HK-2 (cell line): Measurements from ENCODE around the gene CUL1.

Experiments used
- DNase-seq: peaks from one replicate; pipeline ENCODE4 v3.0.0-alpha.2; 2018; ENCODE audit not compliant: unreplicated experiment

The CUL1 gene

GRCh38 chr7:148804343-148805235 is 105.9 kb downstream of the CUL1 start:
- no peak for DNase-seq

GRCh38 chr7:148806187-148806586 is 107.5 kb downstream of the CUL1 start:
- no peak for DNase-seq

- DNase-seq: no peak
These were observed 108.7 kb downstream of the CUL1 start for GRCh38 chr7:148807436-148807835.

GRCh38 chr7:148809856-148810255 is 111.2 kb downstream of the CUL1 start:
- DNase-seq: no peak

GRCh38 chr7:148811892-148812291 is 113.2 kb downstream of the CUL1 start:
- DNase-seq: no peak

GRCh38 chr7:148813890-148814289 is 115.2 kb downstream of the CUL1 start:
- DNase-seq: no peak

GRCh38 chr7:148814922-148815559 is 116.3 kb downstream of the CUL1 start:
- DNase-seq: no peak

GRCh38 chr7:148815612-148816011 is 116.9 kb downstream of the CUL1 start:
- no peak for DNase-seq

- DNase-seq: no peak
These were observed 121.1 kb downstream of the CUL1 start for GRCh38 chr7:148819697-148820360.

GRCh38 chr7:148821422-148821821 is 122.7 kb downstream of the CUL1 start:
- no peak for DNase-seq

- no peak for DNase-seq
These were observed 126.2 kb downstream of the CUL1 start for GRCh38 chr7:148824864-148825263.

GRCh38 chr7:148825338-148825737 is 126.6 kb downstream of the CUL1 start:
- no peak for DNase-seq

GRCh38 chr7:148828965-148829364 is 130.3 kb downstream of the CUL1 start:
- no peak for DNase-seq

GRCh38 chr7:148830897-148831692 is 132.4 kb downstream of the CUL1 start:
- DNase-seq: no peak

- DNase-seq: no peak
These were observed 133.1 kb downstream of the CUL1 start for GRCh38 chr7:148831782-148832181.

- DNase-seq: no peak
These were observed 135.9 kb downstream of the CUL1 start for GRCh38 chr7:148834605-148835004.

GRCh38 chr7:148835854-148836253 is 137.2 kb downstream of the CUL1 start:
- no peak for DNase-seq

GRCh38 chr7:148838905-148839304 is 140.2 kb downstream of the CUL1 start:
- no peak for DNase-seq

GRCh38 chr7:148847815-148848734 is 149.4 kb downstream of the CUL1 start:
- no peak for DNase-seq

- no peak for DNase-seq
These were observed 150.8 kb downstream of the CUL1 start for GRCh38 chr7:148849393-148850098.
